ENCODE data around the gene RDH8. TPM values are rescaled to one million over a fixed set of nuclear protein-coding genes. Genes with fewer than 3 reads are reported as not detected.
A peak's percentile ranks its signal among the peaks of the same experiment; 100 is the strongest.
"Not testable (repeated sequence)": the region's sequence is repeated elsewhere in the genome, so short reads cannot be mapped to it uniquely, and the experiment has no call there.

Gene RDH8
- total RNA-seq, 1 donor from 2014 or later, result not detected

DNA sequence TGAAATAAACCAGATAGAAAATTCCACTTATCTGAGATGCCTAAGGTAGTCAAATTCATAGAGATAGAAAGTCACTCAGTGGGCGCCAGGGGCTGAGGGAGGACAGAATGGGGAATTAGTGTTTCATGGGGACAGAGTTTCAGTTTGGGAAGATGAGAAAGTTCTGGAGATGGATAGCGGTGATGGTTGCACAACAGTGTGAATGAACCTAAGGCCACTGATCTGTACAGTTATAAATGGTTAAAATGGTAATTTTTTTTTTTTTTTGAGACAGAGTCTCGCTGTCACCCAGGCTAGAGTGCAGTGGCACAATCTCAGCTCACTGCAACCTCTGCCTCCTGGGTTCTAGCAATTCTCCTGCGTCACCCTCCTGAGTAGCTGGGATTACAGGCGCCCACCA lies 9.8 kb downstream of the RDH8 start:
- intact Hi-C loops (cut with DNase I); ATAC-seq; DNase-seq (ENCODE audit: missing footprints): not testable (repeated sequence)

GRCh38 chr19:10026744-10027143 lies 13.5 kb downstream of the RDH8 start:
- no peak for ATAC-seq
- no peak for DNase-seq (ENCODE audit: missing footprints)

DNA sequence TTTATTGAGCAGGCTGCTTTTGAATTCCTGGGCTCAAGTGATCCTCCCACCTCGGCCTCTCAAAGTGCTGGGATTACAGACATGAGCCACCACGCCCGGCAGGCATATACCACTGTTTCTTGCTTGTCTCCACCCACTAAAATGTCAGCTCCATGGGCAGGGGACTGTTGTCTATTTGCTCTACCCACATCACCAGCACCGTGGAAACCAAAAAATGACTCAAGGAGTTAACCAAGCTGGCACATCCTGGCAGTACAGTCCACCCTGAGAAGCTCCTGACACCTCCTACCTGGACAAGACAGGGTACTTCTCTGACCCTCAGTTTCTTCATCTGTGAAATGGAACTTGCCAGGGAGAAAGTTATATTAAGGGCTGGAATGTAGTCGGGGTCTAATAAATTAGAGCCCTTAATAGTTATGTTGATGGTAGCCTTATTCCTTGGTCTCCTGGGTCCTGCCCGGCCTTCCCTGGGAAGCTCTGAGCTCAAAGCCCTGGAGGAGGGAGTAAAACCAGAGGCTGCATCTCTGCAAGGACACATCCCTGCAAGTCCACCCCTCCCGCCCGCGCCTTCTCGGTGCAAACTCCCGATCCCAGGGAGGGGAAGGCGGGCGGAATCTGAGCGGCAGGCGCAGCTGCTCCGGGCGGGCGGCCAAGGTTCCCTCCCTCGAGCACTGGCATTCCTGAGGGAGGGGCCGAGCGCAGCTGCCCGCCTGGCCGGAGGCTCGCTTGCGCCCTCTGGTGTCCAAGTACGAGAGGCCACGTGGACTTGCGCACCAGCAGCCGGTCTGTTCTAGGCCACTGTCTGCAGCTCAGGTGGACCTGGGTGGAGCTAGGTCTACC lies 14.1 kb downstream of the RDH8 start:
- DNase-seq (ENCODE audit: missing footprints) (peak; percentile 97), ATAC-seq (peak; percentile 98)
- intact Hi-C loops (cut with DNase I), result loop anchor here (1.0 kb wide), 1 partner anchor 96 kb away; no protein-coding TSS in a partner anchor

More at GRCh38 chr19:10026744-10027143, 13.5 kb downstream of the RDH8 start:
- intact Hi-C loops (cut with DNase I), result loop anchor here (1.0 kb wide), 1 partner anchor 95 kb away; no protein-coding TSS in a partner anchor

GRCh38 chr19:10033614-10034013 lies 20.3 kb downstream of the RDH8 start:
- no peak for ATAC-seq
- intact Hi-C loops (cut with DNase I), result no loop called here
- no peak for DNase-seq (ENCODE audit: missing footprints)

GRCh38 chr19:10036601-10037071 lies 23.4 kb downstream of the RDH8 start:
- DNase-seq (ENCODE audit: missing footprints), result no peak
- no peak for ATAC-seq
- intact Hi-C loops (cut with DNase I), result no loop called here

DNA sequence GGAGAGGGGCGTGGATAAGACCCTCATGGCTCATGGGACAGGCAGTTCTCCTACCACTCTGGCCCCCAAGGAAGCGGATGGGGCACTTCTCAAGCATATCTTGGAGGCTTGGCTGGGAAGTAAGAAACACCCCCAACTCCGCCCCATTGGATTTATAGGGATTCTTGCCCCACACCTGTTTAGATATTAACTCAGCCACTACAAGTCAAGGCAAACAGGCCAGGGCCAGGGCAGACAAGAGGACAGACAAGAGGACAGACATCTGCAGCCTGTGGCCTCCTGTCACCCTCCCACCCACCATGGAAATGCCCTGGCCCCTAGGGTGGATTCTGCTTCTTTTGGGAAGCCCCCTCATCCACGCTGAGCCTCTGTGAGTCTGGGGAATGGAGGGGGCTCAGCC lies 24.1 kb downstream of the RDH8 start:
- ATAC-seq (no peak), DNase-seq (ENCODE audit: missing footprints) (no peak)
- intact Hi-C loops (cut with DNase I), result no loop called here

GRCh38 chr19:10037809-10038208 lies 24.5 kb downstream of the RDH8 start:
- ATAC-seq, result no peak
- intact Hi-C loops (cut with DNase I), result no loop called here
- no peak for DNase-seq (ENCODE audit: missing footprints)

- DNase-seq (ENCODE audit: missing footprints) (no peak), ATAC-seq (no peak)
- intact Hi-C loops (cut with DNase I), result no loop called here
Measured at GRCh38 chr19:10043286-10043927, 30.1 kb downstream of the RDH8 start.

DNA sequence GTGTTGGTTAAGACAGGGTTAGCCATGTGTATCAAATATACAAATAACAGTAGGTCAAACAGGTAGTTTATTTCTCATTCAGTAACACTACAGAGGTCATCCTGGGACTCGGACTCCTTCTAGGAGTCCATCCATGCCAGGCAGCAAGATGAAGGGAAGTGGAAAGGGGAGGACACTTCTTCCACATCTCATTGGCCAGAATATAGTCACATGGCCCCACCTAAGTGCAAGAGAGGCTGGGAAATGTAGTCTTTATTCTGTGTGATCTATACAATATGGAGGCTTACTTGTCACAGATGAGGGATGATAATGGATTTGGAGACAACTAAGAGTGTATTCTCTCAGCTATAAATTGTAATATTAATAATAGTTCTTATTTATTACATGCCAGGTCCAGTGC lies 31.1 kb downstream of the RDH8 start:
- no peak for ATAC-seq
- intact Hi-C loops (cut with DNase I), result no loop called here
- DNase-seq (ENCODE audit: missing footprints), result no peak

DNA sequence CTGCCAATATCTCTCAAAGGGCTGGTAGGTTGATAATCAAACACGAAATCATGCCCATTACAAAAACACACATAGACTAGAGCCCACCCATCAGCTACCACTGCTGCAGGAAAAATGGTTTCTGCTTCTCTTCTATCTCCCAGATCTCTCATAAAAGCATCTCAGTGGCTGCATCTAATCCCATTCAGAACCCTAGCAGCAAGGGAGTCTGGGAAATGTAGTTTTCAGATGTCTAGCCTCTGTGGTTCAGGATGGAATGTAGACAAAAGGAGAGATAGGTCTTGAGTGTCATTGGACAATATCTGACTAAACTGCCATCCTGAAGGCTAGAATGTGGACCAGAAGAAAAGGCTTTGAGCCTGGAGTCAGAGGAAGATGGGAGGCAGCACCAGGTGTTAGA lies 32.1 kb downstream of the RDH8 start:
- ATAC-seq (no peak), DNase-seq (ENCODE audit: missing footprints) (no peak)
- intact Hi-C loops (cut with DNase I), result no loop called here

GRCh38 chr19:10049626-10050025 lies 36.3 kb downstream of the RDH8 start:
- DNase-seq (ENCODE audit: missing footprints) (no peak), ATAC-seq (no peak)
- intact Hi-C loops (cut with DNase I), result no loop called here

- no peak for DNase-seq (ENCODE audit: missing footprints)
- intact Hi-C loops (cut with DNase I), result no loop called here
- ATAC-seq, result no peak
Measured at GRCh38 chr19:10052602-10053360, 39.5 kb downstream of the RDH8 start.

DNA sequence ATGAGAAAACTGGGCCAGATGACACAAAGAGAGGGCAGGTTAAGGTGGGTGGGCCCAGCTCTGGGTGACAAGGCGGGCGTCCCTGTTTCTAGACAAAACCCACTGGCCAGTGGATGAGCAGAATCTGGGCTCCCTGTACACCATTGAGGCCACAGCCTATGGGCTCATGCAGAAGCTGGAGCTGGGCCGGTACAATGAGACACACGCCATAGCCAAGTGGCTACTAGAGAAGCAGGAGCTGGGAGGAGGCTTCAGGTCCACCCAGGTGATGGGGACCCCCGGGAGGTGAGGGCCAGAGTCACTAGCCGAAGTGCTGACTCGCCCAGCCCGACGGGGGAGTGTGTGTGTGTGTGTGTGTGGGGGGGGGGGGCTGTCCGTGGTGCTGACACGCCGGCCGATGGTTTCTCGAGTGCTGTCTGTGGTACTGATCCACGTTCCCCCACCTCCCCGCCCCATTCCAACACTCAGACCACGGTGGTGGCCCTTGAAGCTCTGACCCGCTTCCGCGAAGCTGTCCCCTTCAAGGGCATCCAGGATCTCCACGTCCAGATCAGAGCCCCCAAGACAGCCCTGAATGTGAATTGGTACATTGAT lies 48.5 kb downstream of the RDH8 start:
- intact Hi-C loops (cut with DNase I), result no loop called here
- no peak for DNase-seq (ENCODE audit: missing footprints)
- ATAC-seq, result no peak

GRCh38 chr19:10068205-10068604 lies 54.9 kb downstream of the RDH8 start:
- intact Hi-C loops (cut with DNase I), result no loop called here
- ATAC-seq (no peak), DNase-seq (ENCODE audit: missing footprints) (no peak)

GRCh38 chr19:10069046-10069445 lies 55.8 kb downstream of the RDH8 start:
- intact Hi-C loops (cut with DNase I), result no loop called here

DNA sequence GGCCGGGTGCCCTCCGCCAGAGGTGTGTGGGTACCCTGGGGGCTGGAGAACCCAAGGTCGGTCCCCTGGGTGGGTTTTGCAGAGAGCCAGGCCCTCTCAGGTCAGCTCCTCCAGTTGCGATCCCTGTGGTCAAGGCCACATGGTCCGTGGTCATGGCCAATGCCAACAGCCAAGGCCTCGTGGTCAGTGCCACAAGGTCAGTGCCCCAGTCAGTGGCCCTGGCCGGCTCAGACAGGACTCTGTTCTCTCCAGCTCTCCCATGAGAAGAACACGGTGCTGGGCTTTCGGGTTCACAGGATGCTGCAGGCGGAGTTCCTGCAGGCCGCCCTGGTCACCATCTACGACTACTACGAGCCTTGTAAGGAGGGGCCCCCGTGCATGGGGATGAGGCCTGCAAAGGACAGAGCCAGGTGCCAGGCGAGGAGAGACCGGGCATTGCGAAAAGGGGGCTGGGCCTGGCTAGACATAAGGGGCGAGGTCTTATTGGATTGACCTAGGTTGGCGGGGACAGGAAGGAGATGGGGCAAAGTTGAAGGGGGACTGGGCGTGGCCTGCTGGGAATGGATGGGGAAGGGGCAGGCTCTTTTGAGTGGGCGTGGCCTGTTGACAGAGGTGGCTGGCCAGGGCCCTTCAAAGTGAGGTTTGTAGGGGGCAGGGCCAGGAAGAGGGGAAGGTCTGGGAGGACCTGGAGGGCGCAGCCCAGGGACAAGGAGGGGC lies 57.6 kb downstream of the RDH8 start:
- no peak for ATAC-seq
- DNase-seq (ENCODE audit: missing footprints), result no peak
- intact Hi-C loops (cut with DNase I), result no loop called here

More at GRCh38 chr19:10069046-10069445, 55.8 kb downstream of the RDH8 start:
- DNase-seq (ENCODE audit: missing footprints) (no peak), ATAC-seq (no peak)
